Measurements from ENCODE around the gene PPRC1.

PPRC1 gene

DNA sequence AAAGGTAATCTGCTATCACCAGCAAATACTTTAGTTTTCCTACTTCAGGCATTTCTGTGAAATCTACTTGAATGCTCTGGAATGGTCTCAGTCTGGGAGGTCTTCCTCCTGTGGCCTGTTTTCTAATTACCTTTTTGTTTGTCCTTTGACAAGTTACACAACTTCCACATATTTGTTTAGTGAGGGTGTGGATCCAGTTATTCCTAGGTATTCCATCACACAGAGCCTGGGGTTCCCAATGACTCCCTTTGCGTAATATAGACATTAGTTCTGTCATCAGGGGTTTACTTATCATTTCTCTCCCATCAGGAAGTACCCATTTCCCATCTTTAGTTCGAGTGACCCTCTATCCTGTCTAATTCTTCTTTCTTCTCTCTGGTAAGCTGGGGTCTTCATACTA, 65.2 kb downstream of the PPRC1 start:
- Histone ChIP-seq H3K27me3 (ENCODE audit: insufficient read depth, low read length) (no peaks in the 10 kb centered on the region), H3K9me3 (ENCODE audit: low read length) (no peaks in the 10 kb centered on the region), H3K9ac (ENCODE audit: low read length) (no peak overlapping the region), H3K27ac (ENCODE audit: low read depth, low read length, poor library complexity, severe bottlenecking) (no peak overlapping the region), H3F3A (ENCODE audit: insufficient read depth, low read length) (no peaks in the 10 kb centered on the region), H3K36me3 (ENCODE audit: insufficient read depth, low read length) (no peaks in the 10 kb centered on the region), H3K4me3 (ENCODE audit: low read depth, low read length, poor library complexity, severe bottlenecking) (no peak overlapping the region), H3K4me2 (ENCODE audit: low read length) (no peak overlapping the region), H3K9me2 (ENCODE audit: low read depth, low read length) (no peaks in the 10 kb centered on the region), H2AFZ (ENCODE audit: low read length) (no peak overlapping the region), H4K20me1 (ENCODE audit: insufficient read depth, low read length) (no peaks in the 10 kb centered on the region), H3K79me2 (ENCODE audit: insufficient read depth, low read length) (no peaks in the 10 kb centered on the region), H3K4me1 (ENCODE audit: insufficient read depth, low read length, severe bottlenecking) (no peaks in the 10 kb centered on the region)
- TF ChIP-seq EZH2 (IDR thresholded peaks at IDR 0.05; ENCODE audit: borderline replicate concordance, low read length) = no peak
- TF ChIP-seq, protein P1, sequence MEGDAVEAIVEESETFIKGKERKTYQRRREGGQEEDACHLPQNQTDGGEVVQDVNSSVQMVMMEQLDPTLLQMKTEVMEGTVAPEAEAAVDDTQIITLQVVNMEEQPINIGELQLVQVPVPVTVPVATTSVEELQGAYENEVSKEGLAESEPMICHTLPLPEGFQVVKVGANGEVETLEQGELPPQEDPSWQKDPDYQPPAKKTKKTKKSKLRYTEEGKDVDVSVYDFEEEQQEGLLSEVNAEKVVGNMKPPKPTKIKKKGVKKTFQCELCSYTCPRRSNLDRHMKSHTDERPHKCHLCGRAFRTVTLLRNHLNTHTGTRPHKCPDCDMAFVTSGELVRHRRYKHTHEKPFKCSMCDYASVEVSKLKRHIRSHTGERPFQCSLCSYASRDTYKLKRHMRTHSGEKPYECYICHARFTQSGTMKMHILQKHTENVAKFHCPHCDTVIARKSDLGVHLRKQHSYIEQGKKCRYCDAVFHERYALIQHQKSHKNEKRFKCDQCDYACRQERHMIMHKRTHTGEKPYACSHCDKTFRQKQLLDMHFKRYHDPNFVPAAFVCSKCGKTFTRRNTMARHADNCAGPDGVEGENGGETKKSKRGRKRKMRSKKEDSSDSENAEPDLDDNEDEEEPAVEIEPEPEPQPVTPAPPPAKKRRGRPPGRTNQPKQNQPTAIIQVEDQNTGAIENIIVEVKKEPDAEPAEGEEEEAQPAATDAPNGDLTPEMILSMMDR (IDR thresholded peaks at IDR 0.05; ENCODE audit: low read length) = no peak
